H9 (cell line): Measurements from ENCODE around the gene GRIN2A. TPM values are rescaled to one million over a fixed set of nuclear protein-coding genes. Genes with fewer than 3 reads are reported as not detected.

Source experiments
- DNase-seq: peaks from one replicate; pipeline ENCODE4 v3.0.0-alpha.2; 2017
- H2AFZ ChIP-seq: one replicate; pipeline ENCODE4 v1.6.1; 2013; ENCODE audit warnings: mild to moderate bottlenecking, low read length, control low read depth, moderate library complexity
- H2AK5ac ChIP-seq: 2 replicates; pipeline ENCODE4 v1.6.1; 2013; ENCODE audit warnings: low read length, control low read depth, mixed read lengths; ENCODE audit not compliant: insufficient read length
- H2BK120ac ChIP-seq: one replicate; pipeline ENCODE4 v1.6.1; 2013; ENCODE audit warnings: low read depth, mild to moderate bottlenecking, low read length, control low read depth, inconsistent platforms; ENCODE audit not compliant: poor library complexity, severe bottlenecking
- H2BK12ac ChIP-seq: 2 replicates; pipeline ENCODE4 v1.6.1; 2013; ENCODE audit warnings: low read length, control low read depth, mixed read lengths, low read depth; ENCODE audit not compliant: insufficient read length
- H2BK15ac ChIP-seq: 2 replicates; pipeline ENCODE4 v1.6.1; 2013; ENCODE audit warnings: low read depth, low read length, control low read depth
- H2BK20ac ChIP-seq: one replicate; pipeline ENCODE4 v1.6.1; 2013; ENCODE audit warnings: low read depth, mild to moderate bottlenecking, low read length, control low read depth, inconsistent platforms; ENCODE audit not compliant: poor library complexity, severe bottlenecking
- H2BK5ac ChIP-seq: 2 replicates; pipeline ENCODE4 v1.6.1; 2013; ENCODE audit warnings: low read length, control low read depth, mixed read lengths; ENCODE audit not compliant: insufficient read length
- H3K14ac ChIP-seq: 2 replicates; pipeline ENCODE4 v1.6.1; 2013; ENCODE audit warnings: low read length, control low read depth; ENCODE audit not compliant: insufficient read depth
- H3K18ac ChIP-seq: 2 replicates; pipeline ENCODE4 v1.6.1; 2013; ENCODE audit warnings: low read depth, mild to moderate bottlenecking, mixed read lengths, low read length, control low read depth; ENCODE audit not compliant: insufficient read length
- H3K23ac ChIP-seq: 2 replicates; pipeline ENCODE4 v1.6.1; 2013; ENCODE audit warnings: low read length, control low read depth, mixed read lengths, low read depth; ENCODE audit not compliant: insufficient read length
- H3K23me2 ChIP-seq: 2 replicates; pipeline ENCODE4 v1.6.1; 2013; ENCODE audit warnings: low read depth, mild to moderate bottlenecking, mixed read lengths, low read length, control low read depth; ENCODE audit not compliant: insufficient read length, poor library complexity, severe bottlenecking
- H3K27ac ChIP-seq: 2 replicates; pipeline ENCODE4 v1.5.1; 2013; ENCODE audit warnings: low read length, control low read depth, mixed read lengths, low read depth; ENCODE audit not compliant: insufficient read length
- H3K27me3 ChIP-seq: 2 replicates; pipeline ENCODE4 v1.6.1; 2013; ENCODE audit warnings: low read length, control low read depth, inconsistent platforms; ENCODE audit not compliant: insufficient read depth
- H3K4ac ChIP-seq: 2 replicates; pipeline ENCODE4 v1.6.1; 2013; ENCODE audit warnings: low read depth, mild to moderate bottlenecking, control low read depth, inconsistent platforms, low read length, moderate library complexity
- H3K4me1 ChIP-seq: 2 replicates; pipeline ENCODE4 v1.6.1; 2013; ENCODE audit warnings: low read length, control low read depth, inconsistent platforms; ENCODE audit not compliant: insufficient read depth
- H3K4me2 ChIP-seq: 2 replicates; pipeline ENCODE4 v1.6.1; 2013; ENCODE audit warnings: low read length, control low read depth, mixed read lengths; ENCODE audit not compliant: insufficient read length, insufficient read depth
- H3K56ac ChIP-seq: 2 replicates; pipeline ENCODE4 v1.6.1; 2013; ENCODE audit warnings: low read depth, mild to moderate bottlenecking, mixed read lengths, low read length, control low read depth; ENCODE audit not compliant: insufficient read length
- H3K79me1 ChIP-seq: 2 replicates; pipeline ENCODE4 v1.6.1; 2013; ENCODE audit warnings: low read depth, mild to moderate bottlenecking, moderate library complexity, low read length, control low read depth, inconsistent platforms; ENCODE audit not compliant: insufficient read depth, poor library complexity, severe bottlenecking
- H3K79me2 ChIP-seq: 2 replicates; pipeline ENCODE4 v1.6.1; 2013; ENCODE audit warnings: low read length, control low read depth, inconsistent platforms; ENCODE audit not compliant: insufficient read depth
- H3K9ac ChIP-seq: 2 replicates; pipeline ENCODE4 v1.6.1; 2013; ENCODE audit warnings: low read length, control low read depth, mixed read lengths; ENCODE audit not compliant: insufficient read length; ENCODE audit errors: extremely low read depth
- H3K9me3 ChIP-seq: one replicate; pipeline ENCODE4 v1.6.1; 2013; ENCODE audit warnings: low read depth, low read length, inconsistent platforms; ENCODE audit not compliant: control insufficient read depth
- H3T11ph ChIP-seq: one replicate; pipeline ENCODE4 v1.6.1; 2013; ENCODE audit warnings: mild to moderate bottlenecking, low read length, control low read depth, inconsistent platforms
- H4K20me1 ChIP-seq: one replicate; pipeline ENCODE4 v1.6.1; 2013; ENCODE audit not compliant: control insufficient read depth, insufficient read length, insufficient read depth
- H4K5ac ChIP-seq: 2 replicates; pipeline ENCODE4 v1.6.1; 2013; ENCODE audit warnings: low read depth, mild to moderate bottlenecking, mixed read lengths, low read length, control low read depth; ENCODE audit not compliant: insufficient read length
- H4K8ac ChIP-seq: replicated peaks from 2 replicates; pipeline ENCODE4 v1.6.1; 2013; ENCODE audit warnings: low read length, control low read depth, mixed read lengths, low read depth; ENCODE audit not compliant: insufficient read length
- H4K91ac ChIP-seq: 2 replicates; pipeline ENCODE4 v1.6.1; 2013; ENCODE audit warnings: low read depth, mild to moderate bottlenecking, moderate library complexity, mixed read lengths, low read length, control low read depth; ENCODE audit not compliant: insufficient read length
- H3K27ac Mint-ChIP-seq, 3 experiments: 2 replicates in 2 of 3; 3 replicates in 1 of 3; pipeline ENCODE4 v1.8.0; 2020 to 2021; ENCODE audit warnings: mixed read lengths in 3 of 3, mild to moderate bottlenecking in 1 of 3, moderate library complexity in 1 of 3
- H3K27me3 Mint-ChIP-seq: 2 replicates; pipeline ENCODE4 v1.8.0; 2021; ENCODE audit warnings: low read depth, mild to moderate bottlenecking, moderate library complexity, mixed read lengths
- H3K36me3 Mint-ChIP-seq, 3 experiments: 2 replicates in 2 of 3; 3 replicates in 1 of 3; pipeline ENCODE4 v1.8.0; 2020 to 2021; ENCODE audit warnings: low read depth in 3 of 3, mixed read lengths in 3 of 3; ENCODE audit not compliant: insufficient read depth in 1 of 3
- H3K4me1 Mint-ChIP-seq, 2 experiments: 2 replicates each; pipeline ENCODE4 v1.8.0; 2020; ENCODE audit warnings: mixed read lengths in 2 of 2
- H3K4me3 Mint-ChIP-seq, 2 experiments: 2 replicates in 1 of 2; 3 replicates in 1 of 2; pipeline ENCODE4 v1.8.0; 2020 to 2021; ENCODE audit warnings: mild to moderate bottlenecking in 2 of 2, mixed read lengths in 2 of 2, moderate library complexity in 1 of 2
- H3K9me3 Mint-ChIP-seq, 2 experiments: 2 replicates in 1 of 2; 3 replicates in 1 of 2; pipeline ENCODE4 v1.8.0; 2020; ENCODE audit warnings: mild to moderate bottlenecking in 2 of 2, mixed read lengths in 2 of 2, moderate library complexity in 1 of 2
- CTCF ChIP-seq: fragments of 200-600 bp; sonication (generic); conservative IDR thresholded peaks from 3 replicates; pipeline ENCODE4 v1.8.0; 2021; ENCODE audit warnings: antibody characterized with exemption, mild to moderate bottlenecking
- WGBS: extraction: QIAGEN DNeasy Blood & Tissue Kit; methylation state at CpG from one replicate; pipeline ENCODE4 v1.1.7; 2013; ENCODE audit warnings: missing lambda C conversion rate, low lambda C conversion rate, mixed read lengths; ENCODE audit not compliant: insufficient read length; ENCODE audit errors: extremely low coverage; 5-methylcytosine and 5-hydroxymethylcytosine counted together
- total RNA-seq: library from RNA; stranded (reverse); gene quantifications from 2 replicates; pipeline ENCODE4 v1.2.1, GENCODE V29; 2021

Gene GRIN2A
- total RNA-seq, 1 experiment from 2014 or later = 1.5 TPM

GRCh38 chr16:10013364-10013763 lies 168.9 kb downstream of the GRIN2A start:
- no CpG with 5 or more reads among the region's 4 CpGs for WGBS
- H2BK120ac ChIP-seq = no peak overlapping the region
- peaks cover 3% of the 10 kb centered on the region for H3K23me2 ChIP-seq
- H3K56ac ChIP-seq = no peak overlapping the region
- H3K36me3 Mint-ChIP-seq = peaks cover 0 to 3% (median 0%) of the 10 kb centered on the region in 3 experiments; a peak in 1 of 7 replicates
- no peak overlapping the region for H2AFZ ChIP-seq
- peaks cover 0 to 3% of the 10 kb centered on the region in 2 experiments; a peak in 2 of 5 replicates for H3K9me3 Mint-ChIP-seq
- H2BK20ac ChIP-seq = no peak overlapping the region
- no peak overlapping the region for H3K4me3 Mint-ChIP-seq
- no peak overlapping the region for H3K18ac ChIP-seq
- no peaks in the 10 kb centered on the region for H3K79me2 ChIP-seq
- no peak overlapping the region for H3K14ac ChIP-seq
- H2BK5ac ChIP-seq = no peak overlapping the region
- H4K5ac ChIP-seq = peak overlapping the region; percentile 66
- no peak overlapping the region for H2AK5ac ChIP-seq
- H4K8ac ChIP-seq = no peak overlapping the region
- H3T11ph ChIP-seq = no peak overlapping the region
- H3K27ac ChIP-seq = no peak overlapping the region
- no peaks in the 10 kb centered on the region for H3K9me3 ChIP-seq
- DNase-seq = no peak
- no peaks in the 10 kb centered on the region; the same call in 1 of the 2 replicates for H3K27me3 Mint-ChIP-seq
- H3K4ac ChIP-seq = no peak overlapping the region
- peak; percentile 46; the same call in 2 of the 3 replicates for TF ChIP-seq CTCF
- no peak overlapping the region for H3K23ac ChIP-seq
- no peaks in the 10 kb centered on the region for H3K79me1 ChIP-seq
- H3K4me2 ChIP-seq = no peak overlapping the region
- H3K4me1 Mint-ChIP-seq = peaks cover 20 to 23% of the 10 kb centered on the region in 2 experiments
- H3K4me1 ChIP-seq = no peaks in the 10 kb centered on the region
- no peak overlapping the region for H2BK15ac ChIP-seq
- no peaks in the 10 kb centered on the region for H4K20me1 ChIP-seq
- H3K9ac ChIP-seq = no peak overlapping the region
- no peak overlapping the region for H3K27ac Mint-ChIP-seq
- no peak overlapping the region for H4K91ac ChIP-seq
- no peak overlapping the region for H2BK12ac ChIP-seq
- no peaks in the 10 kb centered on the region for H3K27me3 ChIP-seq
